T-helper 22 cell (primary cell): ENCODE data around the gene SDK1.
"Not testable (repeated sequence)": the region's sequence is repeated elsewhere in the genome, so short reads cannot be mapped to it uniquely, and the experiment has no call there.

Experiments
- DNase-seq: peaks from one replicate; pipeline ENCODE4 v3.0.0-alpha.2; 2020; ENCODE audit warnings: low read depth

SDK1 gene

GRCh38 chr7:4204513-4205165 lies 903.6 kb downstream of the SDK1 start:
- DNase-seq: no peak

- DNase-seq: no peak
Observed at GRCh38 chr7:4205828-4206227, 904.8 kb downstream of the SDK1 start.

GRCh38 chr7:4207011-4207410 lies 906.0 kb downstream of the SDK1 start:
- no peak for DNase-seq

- no peak for DNase-seq
Observed at GRCh38 chr7:4208086-4208485, 907.0 kb downstream of the SDK1 start.

GRCh38 chr7:4208586-4208985 lies 907.5 kb downstream of the SDK1 start:
- DNase-seq: no peak

GRCh38 chr7:4209126-4209525 lies 908.1 kb downstream of the SDK1 start:
- DNase-seq: no peak

- DNase-seq: no peak
Observed at GRCh38 chr7:4209966-4210365, 908.9 kb downstream of the SDK1 start.

GRCh38 chr7:4210821-4211220 lies 909.8 kb downstream of the SDK1 start:
- no peak for DNase-seq

GRCh38 chr7:4211261-4211660 lies 910.2 kb downstream of the SDK1 start:
- no peak for DNase-seq

- no peak for DNase-seq
Observed at GRCh38 chr7:4212376-4212775, 911.3 kb downstream of the SDK1 start.

- DNase-seq: no peak
Observed at GRCh38 chr7:4214291-4215155, 913.5 kb downstream of the SDK1 start.

- no peak for DNase-seq
Observed at GRCh38 chr7:4215176-4215720, 914.2 kb downstream of the SDK1 start.

GRCh38 chr7:4216016-4216415 lies 915.0 kb downstream of the SDK1 start:
- DNase-seq: no peak

GRCh38 chr7:4217126-4217660 lies 916.1 kb downstream of the SDK1 start:
- not testable (repeated sequence) for DNase-seq

GRCh38 chr7:4218481-4218880 lies 917.4 kb downstream of the SDK1 start:
- DNase-seq: no peak

- no peak for DNase-seq
Observed at GRCh38 chr7:4220011-4220410, 919.0 kb downstream of the SDK1 start.

GRCh38 chr7:4221043-4221442 lies 920.0 kb downstream of the SDK1 start:
- no peak for DNase-seq

GRCh38 chr7:4222676-4223075 lies 921.6 kb downstream of the SDK1 start:
- DNase-seq: no peak

GRCh38 chr7:4225361-4225771 lies 924.3 kb downstream of the SDK1 start:
- DNase-seq: no peak

GRCh38 chr7:4225881-4226523 lies 925.0 kb downstream of the SDK1 start:
- no peak for DNase-seq

GRCh38 chr7:4226524-4226882 lies 925.5 kb downstream of the SDK1 start:
- no peak for DNase-seq
